Measurements from ENCODE around the gene ABHD5.
A peak's percentile ranks its signal among the peaks of the same experiment; 100 is the strongest.
"Not testable (repeated sequence)": the region's sequence is repeated elsewhere in the genome, so short reads cannot be mapped to it uniquely, and the experiment has no call there.

ABHD5 gene

DNA sequence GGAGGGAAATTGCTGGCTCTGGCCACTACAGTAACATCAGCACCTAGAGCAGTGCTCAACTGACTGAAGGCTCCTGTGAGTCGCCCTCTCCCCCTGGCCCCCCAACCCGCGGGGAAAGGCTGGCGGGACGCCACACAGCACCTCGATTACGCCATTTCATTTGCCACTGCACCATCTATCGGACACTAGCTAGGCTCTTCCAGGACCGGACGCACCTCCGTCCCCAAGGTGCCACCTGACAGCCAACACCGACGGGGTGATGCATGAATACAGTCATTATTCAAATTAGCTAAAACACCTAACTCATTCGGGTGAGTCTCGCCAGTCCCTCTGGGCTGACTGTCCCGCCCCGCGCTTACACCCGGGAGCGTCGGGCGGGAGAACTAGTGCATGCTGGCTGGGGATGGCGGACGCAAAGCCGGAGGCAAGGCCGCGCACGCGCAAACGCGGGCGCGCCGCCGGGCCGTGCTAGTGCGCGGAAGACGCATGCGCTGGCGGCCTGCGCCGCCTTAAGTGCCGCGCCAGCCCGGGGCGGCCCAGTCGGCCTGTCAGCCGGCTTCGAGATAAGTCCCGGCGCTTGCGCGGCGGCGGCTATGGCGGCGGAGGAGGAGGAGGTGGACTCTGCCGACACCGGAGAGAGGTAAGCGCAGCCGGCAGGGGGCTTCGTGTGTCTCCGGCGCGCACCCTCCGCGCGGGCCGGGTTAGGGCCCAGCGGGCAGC, at the start of gene ABHD5:
Gene ABHD5 (plus strand): TSS at position 539 of the 720 bp plus-strand sequence. CDS start 55 bp downstream, at position 594.
- DNase-seq: peak; percentile 79

DNA sequence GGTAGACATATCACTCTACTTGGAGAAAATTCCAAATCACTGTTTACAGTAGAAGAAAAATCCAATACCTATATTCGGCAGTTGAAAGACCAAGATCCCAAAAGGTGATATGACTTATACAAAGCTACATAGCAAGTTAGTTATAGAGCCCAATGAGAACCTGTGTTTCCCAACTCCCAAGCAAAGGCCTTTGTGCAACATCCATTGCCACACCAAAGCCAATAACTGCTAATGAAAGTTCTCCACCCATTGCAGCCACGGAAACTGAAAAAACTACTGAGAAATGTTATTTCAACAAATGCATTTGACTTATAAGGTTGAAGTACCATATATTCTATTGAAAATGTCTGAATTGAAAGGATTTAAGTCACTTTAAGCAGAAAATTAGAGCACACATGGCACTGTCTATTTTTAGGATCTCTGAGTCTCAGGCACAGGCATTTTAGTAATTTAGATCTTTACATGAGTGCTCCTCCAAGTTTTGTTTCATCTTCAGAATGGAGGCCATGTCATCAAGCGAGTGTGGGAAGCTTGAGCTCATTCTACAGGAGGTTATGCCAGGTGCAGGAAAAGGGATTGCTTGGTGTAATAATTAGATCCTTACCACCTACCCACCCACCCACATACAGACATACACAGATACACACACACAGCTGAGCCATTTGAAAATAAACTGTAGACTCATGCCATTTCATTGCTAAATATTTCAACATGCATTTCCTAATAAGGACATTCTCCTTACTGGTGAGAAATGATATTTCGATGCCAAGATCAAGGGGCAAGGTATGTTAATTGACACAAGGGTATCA, 49.2 kb upstream of the ABHD5 start:
- no peak for DNase-seq

DNA sequence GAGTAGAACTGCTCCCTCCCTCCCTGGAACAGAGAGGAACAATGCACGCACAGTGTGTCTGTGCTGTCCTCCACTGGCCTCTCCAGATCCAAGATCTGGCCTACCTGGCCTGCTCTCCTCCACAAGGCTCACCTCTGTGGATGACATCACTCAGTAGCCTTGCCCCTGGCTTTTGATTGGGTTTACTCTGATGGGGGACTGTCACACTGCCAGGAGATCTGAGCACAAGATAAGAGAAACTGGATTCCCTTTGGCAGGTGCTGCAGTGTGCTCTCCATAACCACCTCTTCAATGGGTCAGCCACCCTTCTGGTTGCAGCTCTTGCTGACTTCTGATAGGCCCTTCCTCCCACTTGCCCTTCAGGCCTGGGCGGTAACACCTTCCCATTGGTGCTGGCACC, 46.3 kb upstream of the ABHD5 start:
- no peak for DNase-seq

DNA sequence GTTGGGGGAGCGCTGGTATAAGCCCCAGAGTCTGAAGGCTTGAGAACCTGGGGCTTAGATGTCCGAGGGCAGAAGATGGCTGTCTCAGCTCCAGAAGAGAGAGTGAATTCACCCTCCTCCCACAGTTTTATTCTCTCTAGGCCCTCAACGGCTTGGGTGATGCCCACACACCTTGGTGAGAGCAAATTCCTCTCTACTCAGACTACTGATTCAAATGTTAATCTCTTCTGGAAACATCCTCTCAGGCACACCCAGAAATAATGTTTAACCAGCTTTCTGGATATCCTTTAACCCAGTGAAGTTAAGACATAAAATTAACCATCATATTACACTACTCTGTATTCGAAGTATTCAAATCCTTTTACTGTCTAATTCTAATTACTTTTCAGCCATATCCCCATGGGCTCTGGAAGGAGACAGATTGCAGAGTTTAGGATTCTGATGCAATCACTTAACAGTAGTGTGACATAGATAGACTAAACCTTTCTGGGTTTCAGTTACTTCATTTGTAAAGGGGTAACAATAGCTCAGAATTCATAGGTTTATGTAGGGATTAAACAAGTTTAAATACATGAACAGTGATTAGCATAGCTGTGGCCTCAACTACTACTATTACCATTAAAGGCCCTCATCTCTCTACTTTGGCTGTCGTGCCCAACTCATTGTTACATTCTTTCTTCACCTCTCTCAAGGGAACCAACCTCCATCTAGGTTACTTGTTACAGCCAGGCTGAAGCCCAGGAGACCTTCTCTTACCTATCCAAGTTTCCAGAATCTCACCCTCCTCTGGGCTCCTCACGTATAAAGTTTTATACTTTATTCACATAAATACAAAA, 43.2 kb upstream of the ABHD5 start:
- no peak for DNase-seq

DNA sequence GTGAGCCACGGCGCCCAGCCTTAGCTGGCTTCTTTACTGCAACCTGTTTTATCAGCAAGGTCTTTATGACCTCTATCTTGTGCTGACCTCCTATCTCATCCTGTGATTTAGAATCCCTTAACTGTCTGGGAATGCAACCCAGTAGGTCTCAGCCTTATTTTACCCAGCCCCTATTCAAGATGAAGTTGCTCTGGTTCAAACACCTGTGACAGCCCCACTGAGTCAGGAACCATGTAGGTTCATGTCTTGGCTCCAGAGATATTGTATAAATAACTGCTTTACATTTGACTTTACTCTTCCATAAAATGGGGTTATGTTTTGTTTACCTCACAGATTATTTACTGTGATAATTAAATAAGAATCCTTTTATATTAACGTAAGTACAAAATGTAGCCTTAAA, 41.8 kb upstream of the ABHD5 start:
- no peak for DNase-seq

DNA sequence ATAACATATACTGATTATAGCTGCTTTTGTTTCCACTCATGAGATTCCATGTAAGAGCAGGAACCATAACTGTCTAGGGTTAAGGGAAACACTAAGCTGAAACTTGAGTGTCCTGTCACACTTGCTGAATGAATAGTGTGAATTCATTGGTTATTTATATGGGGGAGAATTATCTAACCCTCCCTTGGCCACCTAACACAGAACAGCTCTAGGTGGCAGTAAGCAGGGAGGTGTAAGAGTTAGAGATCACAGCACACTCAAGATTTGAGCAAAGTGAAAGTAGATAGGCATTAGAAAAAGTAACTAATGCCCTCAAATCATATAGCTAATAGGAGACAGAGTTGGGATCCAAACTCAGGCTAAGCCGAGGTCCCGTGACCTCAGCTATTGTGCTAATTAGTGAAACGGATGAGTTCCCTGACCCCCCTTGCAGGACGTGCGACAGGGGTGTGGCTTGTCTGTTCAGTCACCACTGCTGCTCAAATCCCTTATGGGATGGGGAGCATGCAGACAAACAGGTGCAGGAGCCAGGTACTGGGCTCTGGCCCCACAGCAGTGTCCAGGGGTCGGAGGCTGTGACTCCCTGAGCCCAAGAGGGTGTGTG, 41.3 kb upstream of the ABHD5 start:
- no peak for DNase-seq

DNA sequence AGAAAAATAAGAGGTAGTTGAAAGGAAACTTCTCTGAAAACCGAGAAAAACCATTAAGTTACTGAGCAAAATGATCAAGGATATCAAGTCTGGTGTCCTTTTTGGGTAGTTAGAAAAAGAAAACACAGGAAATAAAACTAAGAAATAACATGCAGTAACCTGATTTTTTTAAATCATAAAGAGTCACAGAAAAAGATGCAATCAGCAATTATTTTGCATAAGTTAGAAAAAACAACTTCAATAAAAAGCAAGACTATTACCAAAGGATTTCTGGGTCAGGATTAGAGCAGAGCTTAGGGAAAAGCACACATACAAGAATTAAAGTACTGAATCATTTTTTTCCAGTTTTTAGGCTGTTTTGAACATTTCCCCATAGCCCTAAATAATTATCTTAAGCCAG, 40.4 kb upstream of the ABHD5 start:
- DNase-seq: no peak

DNA sequence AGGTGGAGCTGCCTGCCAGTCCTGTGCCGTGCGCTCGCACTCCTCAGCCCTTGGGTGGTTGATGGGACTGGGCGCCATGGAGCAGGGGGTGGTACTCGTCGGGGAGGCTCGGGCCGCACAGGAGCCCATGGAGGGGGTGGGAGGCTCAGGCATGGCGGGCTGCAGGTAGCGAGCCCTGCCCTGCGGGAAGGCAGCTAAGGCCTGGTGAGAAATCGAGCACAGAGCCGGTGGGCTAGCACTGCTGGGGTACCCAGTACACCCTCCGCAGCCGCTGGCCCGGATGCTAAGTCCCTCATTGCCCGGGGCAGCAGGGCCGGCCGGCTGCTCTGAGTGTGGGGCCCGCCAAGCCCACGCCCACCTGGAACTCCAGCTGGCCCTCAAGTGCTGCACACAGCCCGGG, 34.3 kb upstream of the ABHD5 start:
- DNase-seq: not testable (repeated sequence)

DNA sequence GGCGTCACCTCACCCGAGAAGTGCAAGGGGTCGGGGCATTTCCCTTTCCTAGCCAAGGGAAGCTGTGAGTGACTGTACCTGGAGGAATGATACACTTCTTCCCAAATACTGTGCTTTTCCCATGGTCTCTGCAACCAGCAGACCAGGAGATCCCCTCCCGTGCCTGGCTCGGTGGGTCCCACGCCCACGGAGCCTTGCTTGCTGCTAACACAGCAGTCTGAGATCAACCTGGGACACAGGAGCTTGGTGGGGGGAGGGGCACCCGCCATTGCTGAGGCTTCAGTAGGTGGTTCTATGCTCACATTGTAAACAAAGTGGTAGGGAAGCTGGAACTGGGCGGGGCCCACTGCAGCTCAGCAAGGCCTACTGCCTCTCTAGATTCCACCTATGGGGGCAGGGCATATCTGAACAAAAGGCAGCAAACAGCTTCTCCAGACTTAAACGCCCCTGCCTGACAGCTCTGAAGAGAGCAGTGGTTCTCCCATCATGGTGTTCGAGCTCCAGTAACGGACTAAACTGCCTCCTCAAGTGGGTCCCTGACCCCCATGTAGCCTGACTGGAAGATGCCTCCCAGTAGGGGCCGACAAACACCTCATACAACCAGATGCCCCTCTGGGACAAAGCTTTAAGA, 31.4 kb upstream of the ABHD5 start:
- DNase-seq: no peak

DNA sequence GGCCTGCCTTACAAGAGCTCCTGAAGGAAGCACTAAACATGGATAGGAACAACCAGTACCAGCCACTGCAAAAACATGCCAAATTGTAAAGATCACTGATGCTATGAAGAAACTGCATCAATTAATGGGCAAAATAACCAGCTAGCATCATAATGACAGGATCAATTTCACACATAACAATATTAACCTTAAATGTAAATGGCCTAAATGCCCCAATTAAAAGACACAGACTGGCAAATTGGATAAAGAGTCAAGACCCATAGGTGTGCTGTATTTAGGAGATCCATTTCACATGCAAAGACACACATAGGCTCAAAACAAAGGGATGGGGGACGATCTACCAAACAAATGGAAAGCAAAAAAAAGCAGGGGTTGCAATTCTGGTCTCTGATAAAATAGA, 29.4 kb upstream of the ABHD5 start:
- not testable (repeated sequence) for DNase-seq

DNA sequence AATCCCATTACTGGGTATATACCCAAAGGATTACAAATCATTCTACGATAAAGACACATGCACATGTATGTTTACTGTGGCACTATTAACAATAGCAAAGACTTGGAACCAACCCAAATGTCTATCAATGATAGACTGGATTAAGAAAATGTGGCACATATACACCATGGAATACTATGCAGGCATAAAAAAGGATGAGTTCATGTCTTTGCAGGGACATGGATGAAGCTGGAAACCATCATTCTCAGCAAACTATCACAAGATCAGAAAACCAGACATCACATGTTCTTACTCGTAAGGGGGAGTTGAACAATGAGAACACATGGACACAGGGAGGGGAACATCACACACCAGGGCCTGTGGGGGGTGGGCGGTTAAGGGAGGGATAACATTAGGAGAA, 25.7 kb upstream of the ABHD5 start:
- DNase-seq: not testable (repeated sequence)

DNA sequence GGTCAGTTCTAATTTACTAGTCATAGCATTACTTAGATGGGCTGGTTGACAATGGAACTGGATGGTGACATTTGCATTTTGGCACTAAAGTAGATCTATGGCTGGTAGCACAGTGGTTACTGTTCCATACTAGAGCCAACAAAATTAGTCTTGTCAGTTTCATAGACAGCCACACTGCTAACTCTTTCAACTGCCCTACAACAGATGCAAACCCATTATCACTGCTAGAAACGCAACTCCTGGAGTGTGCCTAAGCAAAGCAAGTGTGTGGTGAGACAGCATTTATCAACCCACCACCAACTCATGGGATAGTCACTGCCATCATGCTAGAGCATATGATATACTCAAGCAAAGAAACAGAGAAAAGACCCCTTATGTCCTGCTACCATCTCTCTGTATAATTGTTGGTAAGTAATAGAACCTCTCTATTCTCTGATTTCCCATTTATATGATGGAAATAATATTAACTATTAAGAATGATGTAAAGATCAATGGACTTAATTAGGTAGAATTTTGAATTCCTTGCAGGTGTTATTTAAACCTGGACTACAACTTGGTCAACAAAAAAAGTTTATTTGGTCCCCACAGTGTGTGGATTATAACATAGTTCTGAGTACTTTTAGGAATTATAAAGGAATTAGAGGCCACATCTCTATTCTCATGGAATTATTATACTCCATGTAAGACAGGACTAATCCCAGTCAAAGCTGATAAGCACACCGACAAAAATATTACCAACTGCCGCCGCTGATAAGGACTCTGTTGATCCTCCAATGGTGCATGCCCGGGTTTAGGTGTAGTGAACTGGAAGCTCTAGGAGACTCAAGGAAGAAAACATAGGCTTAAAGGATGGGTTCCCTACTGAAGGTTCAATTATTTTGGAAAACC, 19.9 kb upstream of the ABHD5 start:
- no peak for DNase-seq

DNA sequence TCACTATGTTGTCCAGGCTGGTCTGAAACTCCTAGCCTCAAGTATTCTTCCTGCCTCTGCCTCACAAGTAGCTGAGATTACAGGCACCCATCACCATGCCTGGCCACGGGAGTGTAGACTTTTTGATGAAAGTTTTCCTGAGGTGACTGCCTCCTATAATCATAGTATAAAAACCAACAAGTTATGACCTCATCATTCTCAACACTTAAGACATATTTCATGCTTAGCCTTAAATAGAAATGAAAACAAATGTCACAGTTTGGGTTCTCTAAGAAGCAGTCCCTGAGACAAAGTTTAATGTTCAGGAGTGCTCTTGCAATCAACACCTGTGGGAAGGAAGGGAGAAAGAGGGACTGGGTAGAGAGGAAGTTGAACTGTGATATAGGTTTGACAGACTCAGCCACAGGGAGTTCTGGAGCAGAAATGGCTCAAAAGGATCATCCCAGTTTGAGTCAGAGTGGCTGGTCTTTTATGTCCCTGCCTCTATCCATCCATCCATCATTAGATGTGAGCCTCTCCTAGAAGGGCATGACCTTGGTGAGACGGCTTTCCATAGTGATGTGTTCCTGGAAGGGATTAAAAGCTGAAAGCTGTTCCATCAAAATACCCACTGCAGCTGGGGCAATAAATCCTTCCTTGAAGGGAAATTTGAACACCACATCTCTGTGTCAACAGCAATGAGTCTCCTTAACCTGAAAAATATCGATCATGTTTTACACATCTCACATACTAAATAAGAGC, 16.2 kb upstream of the ABHD5 start:
- no peak for DNase-seq

DNA sequence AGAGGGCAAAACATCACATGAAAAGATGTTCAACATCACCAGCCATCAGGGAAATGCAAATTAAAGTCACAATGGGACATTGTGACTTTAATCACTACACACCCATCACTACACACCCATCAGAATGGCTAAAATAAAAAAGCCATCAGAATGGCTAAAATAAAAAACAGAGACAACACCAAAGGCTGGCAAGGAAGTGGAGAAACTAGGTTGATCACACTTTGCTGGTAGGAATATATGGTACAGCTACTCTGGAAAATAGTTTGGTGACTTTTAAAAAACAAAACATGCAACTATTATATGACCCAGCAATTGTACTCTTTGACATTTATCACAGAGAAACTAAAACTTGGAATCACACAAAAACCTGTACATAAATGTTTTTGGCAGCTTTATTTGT, 15.1 kb upstream of the ABHD5 start:
- no peak for DNase-seq

DNA sequence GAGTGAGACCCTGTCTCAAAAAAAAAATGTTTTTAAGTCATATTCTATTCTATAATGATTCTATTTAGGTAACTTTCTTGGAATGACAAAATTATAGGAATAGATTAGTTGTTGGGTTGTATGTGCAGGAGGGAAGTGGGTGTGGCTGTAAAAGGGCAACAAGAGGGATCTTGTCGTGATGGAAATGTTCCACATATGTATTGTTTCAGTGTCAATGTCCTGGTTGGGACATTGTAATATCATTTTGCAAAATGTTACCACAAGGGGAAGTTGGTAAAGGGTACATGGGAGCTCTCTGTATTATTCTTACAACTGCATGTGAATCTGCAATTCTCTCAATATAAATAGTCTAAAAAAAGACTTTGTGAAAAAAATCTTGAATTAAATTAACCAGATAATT, 14.3 kb upstream of the ABHD5 start:
- DNase-seq: no peak

DNA sequence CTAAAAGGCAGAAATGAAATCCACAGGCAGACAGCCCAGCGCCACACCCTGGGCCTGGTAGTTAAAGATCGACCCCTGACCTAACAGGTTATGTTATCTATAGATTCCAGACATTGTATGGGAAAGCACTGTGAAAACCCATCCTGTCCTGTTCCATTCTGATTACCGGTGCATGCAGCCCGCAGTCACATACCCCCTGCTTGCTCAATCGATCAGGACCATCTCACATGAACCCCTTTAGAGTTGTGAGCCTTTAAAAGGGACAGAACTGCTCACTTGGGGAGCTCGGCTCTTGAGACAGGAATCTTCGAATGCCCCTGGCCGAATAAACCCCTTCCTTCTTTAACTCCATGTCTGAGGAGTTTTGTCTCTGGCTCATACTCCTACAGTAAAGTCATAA, 12.4 kb upstream of the ABHD5 start:
- not testable (repeated sequence) for DNase-seq

DNA sequence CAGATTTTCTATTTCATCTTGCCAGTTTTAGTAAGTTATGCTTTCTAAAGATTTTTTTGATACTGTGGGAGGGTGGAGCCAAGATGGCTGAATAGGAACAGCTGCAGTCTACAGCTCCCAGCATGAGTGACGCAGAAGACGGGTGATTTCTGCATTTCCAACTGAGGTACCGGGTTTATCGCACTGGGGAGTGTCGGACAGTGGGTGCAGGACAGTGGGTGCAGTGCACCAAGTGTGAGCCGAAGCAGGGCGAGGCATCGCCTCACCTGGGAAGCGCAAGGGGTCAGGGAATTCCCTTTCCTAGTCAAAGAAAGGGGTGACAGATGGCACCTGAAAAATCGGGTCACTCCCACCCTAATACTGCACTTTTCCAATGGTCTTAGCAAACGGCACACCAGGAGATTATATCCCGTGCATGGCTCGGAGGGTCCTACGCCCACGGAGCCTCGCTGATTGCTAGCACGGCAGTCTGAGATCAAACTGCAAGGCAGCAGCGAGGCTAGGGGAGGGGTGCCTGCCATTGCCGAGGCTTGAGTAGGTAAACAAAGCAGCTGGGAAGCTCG, 11.8 kb upstream of the ABHD5 start:
- not testable (repeated sequence) for DNase-seq

DNA sequence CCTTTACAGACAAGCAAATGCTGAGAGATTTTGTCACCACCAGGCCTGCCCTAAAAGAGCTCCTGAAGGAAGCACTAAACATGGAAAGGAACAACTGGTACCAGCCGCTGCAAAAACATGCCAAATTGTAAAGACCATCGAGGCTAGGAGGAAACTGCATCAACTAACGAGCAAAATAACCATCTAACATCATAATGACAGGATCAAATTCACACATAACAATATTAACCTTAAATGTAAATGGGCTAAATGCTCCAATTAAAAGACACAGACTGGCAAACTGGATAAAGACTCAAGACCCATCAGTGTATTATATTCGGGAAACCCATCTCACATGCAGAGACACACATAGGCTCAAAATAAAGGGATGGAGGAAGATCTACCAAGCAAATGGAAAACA, 9.9 kb upstream of the ABHD5 start:
- DNase-seq: not testable (repeated sequence)

DNA sequence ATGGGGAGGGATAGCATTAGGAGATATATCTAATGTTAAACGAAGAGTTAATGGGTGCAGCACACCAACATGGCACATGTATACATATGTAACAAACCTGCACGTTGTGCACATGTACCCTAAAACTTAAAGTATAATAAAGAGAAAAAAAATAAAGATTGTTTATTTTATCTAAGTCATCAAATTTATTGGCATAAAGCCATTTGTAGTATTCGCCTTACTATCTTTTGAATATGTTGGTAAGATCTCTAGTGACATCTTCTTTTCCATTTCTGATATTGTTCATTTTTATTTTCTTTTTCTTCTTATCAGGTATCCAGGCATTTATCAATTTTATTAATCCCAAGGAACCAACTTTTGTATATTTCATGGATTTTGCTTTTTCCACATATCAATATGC, 5.8 kb upstream of the ABHD5 start:
- no peak for DNase-seq

DNA sequence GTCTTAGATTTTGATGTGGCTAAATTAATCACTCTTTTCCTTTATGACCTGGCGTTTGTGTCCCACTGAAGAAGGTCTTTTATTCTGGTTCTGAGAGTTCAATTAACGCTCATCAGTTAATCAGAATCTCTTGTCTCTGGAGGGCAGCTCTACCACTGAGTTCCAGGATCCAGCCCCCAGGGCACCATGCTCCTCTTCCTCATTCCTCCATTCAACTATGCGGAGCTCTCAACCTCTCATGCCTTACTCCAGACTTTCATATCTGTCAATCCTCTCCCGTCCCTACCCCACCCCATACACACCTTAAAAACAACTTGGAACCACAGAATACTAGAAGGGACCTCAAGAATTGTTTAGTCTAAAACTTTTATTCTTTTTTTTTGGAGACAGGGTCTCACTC, 4.8 kb upstream of the ABHD5 start:
- no peak for DNase-seq

DNA sequence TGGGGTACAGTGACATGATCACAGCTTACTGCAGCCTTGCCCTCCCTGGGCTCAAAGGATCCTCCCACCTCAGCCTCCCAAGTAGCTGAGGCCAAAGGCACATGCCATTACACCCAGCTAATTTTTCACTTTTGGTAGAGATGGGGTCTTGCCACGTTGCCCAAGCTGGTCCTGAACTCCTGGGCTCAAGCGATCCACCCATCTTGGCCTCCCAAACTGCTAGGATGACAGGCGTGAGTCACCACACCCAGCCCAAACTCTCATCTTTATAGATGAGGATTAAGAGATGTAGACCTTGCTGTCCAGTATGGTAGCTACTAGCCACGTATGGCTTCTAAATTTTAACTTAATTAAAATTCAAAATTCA, 4.4 kb upstream of the ABHD5 start:
- DNase-seq: no peak

Measured in COR-L47 (cell line).